NB4 (cell line): ENCODE results near the gene ACVR2B.

ENCODE experiments used
- CTCF ChIP-seq: IDR thresholded peaks from one replicate; pipeline ENCODE4 v1.5.1; 2012; ENCODE audit warnings: low read depth, low read length
- MYC ChIP-seq: IDR thresholded peaks from 2 replicates; pipeline ENCODE4 v1.6.1; 2011; ENCODE audit warnings: low read depth, low read length
- POLR2A ChIP-seq: IDR thresholded peaks from 2 replicates; pipeline ENCODE4 v1.6.1; 2011; ENCODE audit warnings: mild to moderate bottlenecking; ENCODE audit not compliant: insufficient read length; ENCODE audit errors: extremely low read depth

GRCh38 chr3:38519651-38520050 is 66.0 kb downstream of the ACVR2B start:
- TF ChIP-seq CTCF, result no peak
- no peak for TF ChIP-seq MYC
- TF ChIP-seq POLR2A, result no peak
